Thyroid gland (tissue), 4 donors: Measurements from ENCODE around the gene AHRR. TPM values are rescaled to one million over a fixed set of nuclear protein-coding genes. Genes with fewer than 3 reads are reported as not detected.
A peak's percentile ranks its signal among the peaks of the same experiment; 100 is the strongest.

Experiments
- DNase-seq, 2 donors: peaks; one replicate each; pipeline ENCODE4 v3.0.0-alpha.2; 2019
- H3K27ac ChIP-seq, 3 donors: fragments of 200-600 bp; sonication (generic); 1 replicate in 2 of 3; 2 replicates in 1 of 3; pipeline ENCODE4 v1.5.1; 2016 to 2019; ENCODE audit warnings: mild to moderate bottlenecking in 1 of 3, moderate library complexity in 1 of 3
- H3K27me3 ChIP-seq: fragments of 200-600 bp; sonication (generic); one replicate; pipeline ENCODE4 v1.5.1; 2019
- H3K36me3 ChIP-seq, 2 donors: fragments of 200-600 bp; sonication (generic); one replicate each; pipeline ENCODE4 v1.5.1; 2016 to 2019
- H3K4me1 ChIP-seq, 2 donors: fragments of 200-600 bp; sonication (generic); one replicate each; pipeline ENCODE4 v1.5.1; 2017 to 2019
- H3K4me3 ChIP-seq, 3 donors: fragments of 200-600 bp; sonication (generic); replicated peaks in 1 of 3; 1 replicate in 2 of 3; 2 replicates in 1 of 3; pipeline ENCODE4 v1.5.1; 2016; ENCODE audit warnings: mild to moderate bottlenecking in 1 of 3
- H3K9me3 ChIP-seq: fragments of 200-600 bp; sonication (generic); one replicate; pipeline ENCODE4 v1.5.1; 2017
- POLR2A ChIP-seq, 2 donors: fragments of 450-650 bp; IDR thresholded peaks; one replicate each; pipeline ENCODE4 v1.6.1; 2017; ENCODE audit warnings: antibody characterized with exemption in 2 of 2, mild to moderate bottlenecking in 2 of 2, moderate library complexity in 1 of 2
- WGBS, 2 donors: methylation state at CpG; one replicate each; pipeline ENCODE4 v1.1.5; 2017; 5-methylcytosine and 5-hydroxymethylcytosine counted together
- intact Hi-C: fragments of 100-400 bp; cut with DNase I; formaldehyde crosslinking; loops from one replicate; pipeline ENCODE4 v1.15.1; 2023
- total RNA-seq, 4 donors: library from RNA; depleted of rRNA; stranded (reverse); fragments of >200 nt; gene quantifications; one replicate each; pipeline ENCODE4 v1.2.3, GENCODE V29; 2016
- TF ChIP-seq, protein P1 (sequence below), 6 experiments: fragments of 200-600 bp in 3 of 6; fragments of 450-650 bp in 3 of 6; sonication (generic) in 3 of 6; IDR thresholded peaks; one replicate each; pipeline ENCODE4 v1.5.1; 2016 to 2019; ENCODE audit warnings: antibody characterized with exemption in 6 of 6, mild to moderate bottlenecking in 2 of 6, inconsistent platforms in 1 of 6, moderate library complexity in 1 of 6

AHRR gene
- total RNA-seq, 4 donors from 2014 or later: 0.88 to 2.1 (median 1.3) TPM

DNA sequence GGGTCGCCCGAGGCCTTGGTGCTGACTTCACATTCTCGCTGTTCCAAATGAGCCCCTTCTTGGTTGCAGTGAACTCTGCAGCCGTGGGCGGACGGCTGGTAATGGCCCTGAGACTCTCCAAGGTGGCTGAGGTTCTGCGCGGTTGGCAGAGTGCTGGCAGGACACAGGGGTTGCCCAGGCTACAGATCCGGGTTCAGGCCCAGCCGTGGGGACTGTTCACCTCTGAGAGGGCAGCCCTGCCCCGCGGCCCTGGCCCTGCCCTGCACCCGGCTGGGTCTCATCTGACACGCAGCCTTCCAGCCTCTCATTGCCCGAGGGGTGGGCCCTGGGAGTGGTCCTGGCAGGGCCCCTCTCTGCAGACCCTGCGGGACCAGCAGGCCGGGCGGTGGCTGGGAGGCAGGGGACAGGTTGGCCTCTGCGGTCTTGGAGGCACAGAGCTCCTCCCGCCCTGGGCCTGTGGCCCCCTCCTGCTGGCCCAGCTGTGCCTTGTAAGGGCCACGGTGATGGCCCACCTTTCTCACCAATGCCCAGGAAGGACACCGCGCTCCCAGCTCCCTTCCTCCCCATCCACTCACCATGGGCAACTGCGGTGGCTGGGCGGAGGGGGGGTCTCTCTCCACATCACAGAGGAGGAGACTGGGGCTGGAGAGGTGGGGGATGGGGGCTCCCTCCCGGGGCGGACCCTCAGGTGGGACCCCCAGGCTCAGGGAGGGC lies 51.6 kb downstream of the AHRR start:
- TF ChIP-seq, protein P1, sequence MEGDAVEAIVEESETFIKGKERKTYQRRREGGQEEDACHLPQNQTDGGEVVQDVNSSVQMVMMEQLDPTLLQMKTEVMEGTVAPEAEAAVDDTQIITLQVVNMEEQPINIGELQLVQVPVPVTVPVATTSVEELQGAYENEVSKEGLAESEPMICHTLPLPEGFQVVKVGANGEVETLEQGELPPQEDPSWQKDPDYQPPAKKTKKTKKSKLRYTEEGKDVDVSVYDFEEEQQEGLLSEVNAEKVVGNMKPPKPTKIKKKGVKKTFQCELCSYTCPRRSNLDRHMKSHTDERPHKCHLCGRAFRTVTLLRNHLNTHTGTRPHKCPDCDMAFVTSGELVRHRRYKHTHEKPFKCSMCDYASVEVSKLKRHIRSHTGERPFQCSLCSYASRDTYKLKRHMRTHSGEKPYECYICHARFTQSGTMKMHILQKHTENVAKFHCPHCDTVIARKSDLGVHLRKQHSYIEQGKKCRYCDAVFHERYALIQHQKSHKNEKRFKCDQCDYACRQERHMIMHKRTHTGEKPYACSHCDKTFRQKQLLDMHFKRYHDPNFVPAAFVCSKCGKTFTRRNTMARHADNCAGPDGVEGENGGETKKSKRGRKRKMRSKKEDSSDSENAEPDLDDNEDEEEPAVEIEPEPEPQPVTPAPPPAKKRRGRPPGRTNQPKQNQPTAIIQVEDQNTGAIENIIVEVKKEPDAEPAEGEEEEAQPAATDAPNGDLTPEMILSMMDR (IDR thresholded peaks at IDR 0.05): no peak
- no peak for TF ChIP-seq POLR2A (IDR thresholded peaks at IDR 0.05)
- DNase-seq: no peak
- Histone ChIP-seq H3K27ac (no peak overlapping the region), H3K4me3 (no peak overlapping the region), H3K4me1 (peaks cover 6 to 11% of the 10 kb centered on the region in 2 donors), H3K27me3 (no peaks in the 10 kb centered on the region), H3K36me3 (no peaks in the 10 kb centered on the region), H3K9me3 (no peaks in the 10 kb centered on the region)
- WGBS, 2 donors: 43 to 78% methylated on average over 12 to 13 of the region's 27 CpGs
- intact Hi-C loops: no loop called here

DNA sequence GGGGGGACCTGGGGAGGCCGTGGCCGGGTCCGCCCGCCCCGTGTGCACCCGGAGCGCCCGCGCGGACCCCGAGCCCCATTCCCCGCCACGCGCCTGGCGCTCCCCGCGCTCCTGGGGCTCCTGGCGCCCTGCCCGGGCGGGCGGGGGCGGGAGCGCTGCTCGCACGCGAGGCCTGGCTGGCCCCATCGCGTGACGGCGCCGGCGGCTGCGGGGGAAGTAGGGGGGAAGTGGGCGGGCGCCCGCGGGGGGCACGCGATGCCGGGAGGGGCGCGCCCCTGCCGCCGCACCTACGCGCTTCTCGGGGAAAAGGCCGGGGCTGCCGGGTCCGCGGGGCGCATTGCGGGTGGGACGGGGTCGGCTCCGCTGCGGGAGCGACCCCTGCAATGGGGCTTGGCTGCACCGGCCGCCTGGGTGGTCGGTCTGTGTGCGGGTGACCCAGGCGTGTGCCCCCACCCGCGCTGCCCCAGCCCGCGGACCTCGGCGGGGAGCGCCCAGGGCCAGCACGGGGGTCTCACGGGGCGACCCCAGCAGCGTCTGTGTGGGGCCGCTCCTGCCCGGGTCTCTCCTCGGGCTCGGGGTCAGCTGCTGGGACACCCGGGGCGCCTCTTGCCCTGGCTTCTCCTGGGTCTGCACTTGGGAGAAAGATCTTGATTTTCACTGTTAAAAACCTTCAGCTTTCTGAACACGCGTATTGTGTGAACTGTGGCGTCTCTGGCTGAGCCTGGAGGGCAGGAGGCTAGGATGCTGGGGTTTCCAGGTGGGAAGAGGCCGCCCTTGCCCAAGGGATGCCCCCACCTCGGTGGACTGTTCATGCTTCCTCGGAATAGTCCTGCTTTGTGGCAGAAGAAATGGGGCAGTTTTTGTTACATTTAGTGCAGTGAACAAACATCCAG lies 52.4 kb downstream of the AHRR start:
- Histone ChIP-seq H3K27ac (no peak overlapping the region), H3K27me3 (no peaks in the 10 kb centered on the region), H3K36me3 (no peaks in the 10 kb centered on the region), H3K4me1 (peaks cover 6 to 11% of the 10 kb centered on the region in 2 donors), H3K4me3 (peak overlapping the region in 1 of 3 donors; percentile 21), H3K9me3 (no peaks in the 10 kb centered on the region)
- DNase-seq: peak; percentile 36 to 37
- WGBS, 2 donors: 13 to 29% methylated on average over 6 to 16 of the region's 86 CpGs
- TF ChIP-seq POLR2A (IDR thresholded peaks at IDR 0.05): no peak
- TF ChIP-seq, protein P1 (IDR thresholded peaks at IDR 0.05): no peak
- intact Hi-C loops: no loop called here

DNA sequence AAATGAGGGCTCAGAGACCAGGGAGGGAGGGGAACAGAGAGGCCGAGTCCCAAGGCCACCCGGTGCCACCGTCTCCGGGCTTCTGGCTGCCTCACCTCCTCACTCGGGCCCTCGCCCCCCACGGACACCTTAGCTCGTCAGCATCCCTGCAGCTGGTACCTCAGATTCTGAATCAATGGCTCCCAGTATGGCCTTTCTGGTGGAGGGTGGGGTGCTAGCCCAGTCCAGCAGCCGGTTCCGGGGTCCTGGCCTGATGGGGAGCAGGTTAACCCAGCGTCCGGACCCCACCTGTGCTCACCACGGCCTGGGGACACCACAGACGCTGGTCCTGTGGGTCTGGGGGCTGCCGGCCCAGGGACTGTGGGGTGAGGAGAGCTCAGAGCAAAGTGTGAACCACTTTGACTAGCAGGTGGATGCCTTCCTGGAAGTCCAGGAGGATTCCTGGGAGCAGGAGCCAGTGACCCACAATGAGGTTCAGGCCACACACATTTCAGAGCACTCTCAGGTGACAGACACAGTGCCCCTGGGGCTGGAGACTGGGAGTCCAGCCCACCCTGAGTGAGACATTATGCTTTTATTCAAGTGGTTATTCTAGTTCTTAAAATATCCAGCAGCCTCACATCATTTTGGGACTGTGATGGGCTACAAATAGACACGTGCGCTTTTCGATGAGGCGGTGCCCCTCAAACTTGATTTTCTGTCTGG lies 53.3 kb downstream of the AHRR start:
- no peak for TF ChIP-seq POLR2A (IDR thresholded peaks at IDR 0.05)
- TF ChIP-seq, protein P1 (IDR thresholded peaks at IDR 0.05): no peak
- DNase-seq: no peak
- no peak overlapping the region for H3K27ac ChIP-seq
- WGBS, 2 donors: 72 to 81% methylated on average over 12 to 17 of the region's 19 CpGs
- H3K4me1 ChIP-seq: peaks cover 6 to 11% of the 10 kb centered on the region in 2 donors
- H3K9me3 ChIP-seq: no peaks in the 10 kb centered on the region
- intact Hi-C loops: no loop called here
- H3K4me3 ChIP-seq: no peak overlapping the region
- no peaks in the 10 kb centered on the region for H3K36me3 ChIP-seq
- H3K27me3 ChIP-seq: no peaks in the 10 kb centered on the region

DNA sequence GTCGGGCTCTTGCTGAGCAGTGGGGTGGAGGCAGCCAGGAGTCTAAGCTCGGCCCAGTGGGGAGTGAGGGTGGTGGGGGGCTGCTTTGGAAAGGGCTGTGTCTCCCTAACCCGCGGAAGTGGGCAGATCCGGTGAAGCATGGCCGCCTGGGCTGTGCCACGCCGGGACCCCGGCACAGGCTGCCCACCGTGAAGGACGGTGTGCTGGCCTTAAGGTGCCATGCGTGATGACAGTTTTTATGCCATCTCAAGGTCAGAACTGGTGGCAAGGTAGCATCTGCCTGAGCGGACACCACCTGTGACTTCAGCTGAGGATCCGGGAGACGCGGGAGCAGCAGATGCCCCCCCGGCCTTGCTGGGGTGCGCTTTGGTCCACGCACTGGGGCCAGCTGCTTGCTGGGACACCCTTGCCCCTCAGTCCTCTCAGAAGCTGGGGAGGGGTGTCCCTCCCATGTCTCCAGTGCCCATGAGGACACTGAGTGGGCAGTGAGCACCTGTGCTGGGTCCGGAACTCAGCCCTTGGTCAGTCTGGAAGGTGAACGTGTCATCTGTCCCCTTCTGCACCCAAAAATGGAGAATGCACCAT lies 53.9 kb downstream of the AHRR start:
- intact Hi-C loops: no loop called here
- no peaks in the 10 kb centered on the region for H3K27me3 ChIP-seq
- no peaks in the 10 kb centered on the region for H3K36me3 ChIP-seq
- peaks cover 6 to 11% of the 10 kb centered on the region in 2 donors for H3K4me1 ChIP-seq
- no peak overlapping the region for H3K4me3 ChIP-seq
- H3K9me3 ChIP-seq: no peaks in the 10 kb centered on the region
- TF ChIP-seq, protein P1 (IDR thresholded peaks at IDR 0.05): no peak
- no peak for TF ChIP-seq POLR2A (IDR thresholded peaks at IDR 0.05)
- DNase-seq: no peak
- 86 to 96% methylated on average over 10 to 18 of the region's 21 CpGs for WGBS, 2 donors
- H3K27ac ChIP-seq: no peak overlapping the region
